Left ventricle myocardium superior (tissue), 1 donor: Measurements from ENCODE around the gene AKAP11. TPM values are rescaled to one million over a fixed set of nuclear protein-coding genes. Genes with fewer than 3 reads are reported as not detected.
"Not testable (repeated sequence)": the region's sequence is repeated elsewhere in the genome, so short reads cannot be mapped to it uniquely, and the experiment has no call there.

Source experiments
- ATAC-seq: fragments of 200-7000 bp; cut with Tn5 transposase; one replicate; pipeline ENCODE4 v1.9.1; 2020; ENCODE audit warnings: mild to moderate bottlenecking, moderate library complexity
- DNase-seq: peaks from one replicate; pipeline ENCODE4 v3.0.0-alpha.2; 2020
- intact Hi-C: fragments of 100-400 bp; cut with micrococcal nuclease; formaldehyde crosslinking; loops from one replicate; pipeline ENCODE4 v1.11.0; 2022
- long read RNA-seq: library from polyadenylated mRNA; unstranded; transcript quantifications from one replicate; pipeline ENCODE4 v2.0.0, GENCODE V29; 2021
- total RNA-seq: library from RNA; stranded (reverse); fragmentation: NEBNext Ultra II Directional; extraction: Animal tissue kit (Norgen Biotek cat#: 25700); gene quantifications from one replicate; pipeline ENCODE4 v1.2.1, GENCODE V29; 2021
- donor health status: DM: no; HTN: yes; CAD: no; lungs with severe emphysema.

The AKAP11 gene, protein sequence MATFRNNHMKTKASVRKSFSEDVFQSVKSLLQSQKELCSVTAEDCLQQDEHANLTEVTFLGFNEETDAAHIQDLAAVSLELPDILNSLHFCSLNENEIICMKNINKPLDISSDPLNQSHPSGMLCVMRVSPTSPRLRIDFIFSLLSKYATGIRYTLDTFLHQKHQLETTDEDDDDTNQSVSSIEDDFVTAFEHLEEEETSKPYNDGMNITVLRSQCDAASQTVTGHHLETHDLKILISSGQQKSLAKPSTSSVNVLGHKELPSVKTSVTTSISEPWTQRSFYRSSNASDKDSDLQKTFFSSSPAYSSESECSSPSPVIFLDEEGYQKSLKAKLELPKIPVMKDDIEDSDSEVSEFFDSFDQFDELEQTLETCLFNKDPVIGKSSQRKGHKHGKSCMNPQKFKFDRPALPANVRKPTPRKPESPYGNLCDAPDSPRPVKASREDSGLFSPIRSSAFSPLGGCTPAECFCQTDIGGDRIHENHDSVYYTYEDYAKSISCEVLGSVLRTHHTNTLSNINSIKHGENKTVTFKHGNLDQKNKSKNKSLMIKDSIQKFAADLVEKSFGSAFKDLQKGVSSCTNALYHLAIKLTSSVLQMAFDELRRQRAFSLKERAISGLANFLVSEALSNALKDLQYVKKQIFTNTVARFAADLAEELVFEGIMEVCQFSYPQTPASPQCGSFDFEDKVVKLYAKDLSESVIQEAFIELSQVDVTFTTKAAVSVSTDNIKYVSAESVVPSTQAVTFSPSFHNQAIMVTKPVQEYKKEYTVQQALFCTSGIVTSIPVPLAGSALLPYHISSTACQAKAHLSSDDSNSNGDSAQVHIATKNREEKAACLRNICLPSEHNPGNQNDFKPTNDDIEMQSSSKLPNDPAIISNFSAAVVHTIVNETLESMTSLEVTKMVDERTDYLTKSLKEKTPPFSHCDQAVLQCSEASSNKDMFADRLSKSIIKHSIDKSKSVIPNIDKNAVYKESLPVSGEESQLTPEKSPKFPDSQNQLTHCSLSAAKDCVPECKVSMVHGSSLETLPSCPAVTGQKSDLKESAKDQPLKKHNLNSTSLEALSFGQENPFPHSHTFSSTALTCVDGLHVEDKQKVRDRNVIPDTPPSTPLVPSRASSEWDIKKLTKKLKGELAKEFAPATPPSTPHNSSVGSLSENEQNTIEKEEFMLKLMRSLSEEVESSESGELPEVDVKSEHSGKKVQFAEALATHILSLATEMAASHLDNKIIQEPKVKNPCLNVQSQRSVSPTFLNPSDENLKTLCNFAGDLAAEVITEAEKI (N-terminal part only)
- 19.3 TPM for total RNA-seq
- long read RNA-seq, partial matches to known transcripts = 2 of 5 reads
- long read RNA-seq, other reads (novel, unspliced or antisense) = 3 of 5 reads

DNA sequence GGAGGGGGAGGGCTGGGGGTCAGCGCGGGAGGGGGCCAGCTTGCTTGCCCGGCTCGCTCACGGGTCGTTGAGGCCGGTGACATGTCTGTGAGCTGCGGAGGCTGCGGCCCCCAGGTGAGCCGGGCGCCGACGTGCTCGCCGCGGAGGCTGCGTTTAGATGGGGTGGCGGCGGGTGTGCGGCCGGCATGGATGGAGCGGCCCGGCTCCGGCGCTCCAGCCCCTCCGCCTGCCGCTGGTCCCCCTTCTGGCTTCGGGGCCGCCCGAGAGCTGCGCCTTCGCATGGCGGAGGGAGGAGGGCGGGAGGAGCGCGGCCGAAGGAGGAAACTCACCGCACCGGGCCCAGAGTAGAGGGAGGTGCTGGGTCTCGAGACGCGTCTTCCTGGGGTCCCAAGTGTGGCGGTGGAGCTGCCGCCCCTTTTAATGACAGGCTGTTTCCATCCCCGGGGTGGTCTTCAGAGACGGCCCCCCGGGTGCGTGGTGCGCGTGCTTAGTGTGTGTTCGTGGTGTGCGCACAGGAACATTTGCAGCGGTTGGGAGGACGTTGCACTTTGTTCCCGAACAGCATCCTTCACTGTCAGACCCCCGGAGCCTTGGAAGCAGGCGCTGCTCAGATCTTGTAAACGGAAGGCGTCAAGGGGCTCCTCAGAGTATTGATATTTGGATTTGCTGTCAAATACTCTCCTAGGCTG, at the start of gene AKAP11:
AKAP11 (plus strand) TSS at position 38 of the 689 bp plus-strand sequence. CDS start 14,197 bp downstream, outside the sequence.
- intact Hi-C loops = no loop called here
- ATAC-seq = peak; percentile 63
- DNase-seq = no peak

- intact Hi-C loops = no loop called here
- no peak for ATAC-seq
- DNase-seq = no peak
Measured at GRCh38 chr13:42223681-42224080, 48.3 kb upstream of the AKAP11 start.

DNA sequence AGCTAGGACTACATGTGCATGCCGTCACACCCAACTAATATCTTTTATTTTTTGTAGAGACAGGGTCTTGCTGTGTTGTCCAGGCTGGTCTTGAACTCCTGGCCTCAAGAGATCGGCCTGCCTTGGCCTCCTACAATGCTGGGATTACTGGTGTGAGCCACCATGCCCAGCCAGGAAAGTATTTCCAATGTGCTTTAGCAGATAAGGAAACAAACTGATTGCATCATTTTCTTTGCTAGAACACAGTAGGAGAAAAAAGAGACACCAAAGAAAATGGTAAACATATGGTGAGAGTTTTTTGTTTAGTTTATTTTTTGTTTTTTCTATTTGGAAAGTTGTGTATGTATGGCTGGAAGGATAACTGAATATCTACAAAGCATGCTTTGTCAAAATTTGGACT, 46.9 kb upstream of the AKAP11 start:
- ATAC-seq (no peak), DNase-seq (no peak)
- intact Hi-C loops = no loop called here

DNA sequence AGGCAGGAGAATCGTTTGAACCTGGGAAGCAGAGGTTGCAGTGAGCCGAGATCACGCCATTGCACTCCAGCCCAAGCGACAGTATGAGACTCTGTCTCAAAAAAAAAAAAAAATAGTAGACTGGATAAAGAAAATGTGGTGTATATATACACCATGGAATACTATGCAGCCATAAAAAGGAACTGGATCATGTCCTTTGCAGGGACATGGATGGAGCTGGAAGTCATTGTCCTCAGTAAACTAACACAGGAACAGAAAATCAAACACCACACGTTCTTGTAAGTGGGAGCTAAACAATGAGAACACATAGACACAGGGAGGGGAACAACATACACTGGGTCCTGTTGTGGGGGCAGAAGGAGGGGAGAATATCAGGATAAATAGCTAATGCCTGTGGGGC, 45.2 kb upstream of the AKAP11 start:
- ATAC-seq, intact Hi-C loops, DNase-seq: not testable (repeated sequence)

DNA sequence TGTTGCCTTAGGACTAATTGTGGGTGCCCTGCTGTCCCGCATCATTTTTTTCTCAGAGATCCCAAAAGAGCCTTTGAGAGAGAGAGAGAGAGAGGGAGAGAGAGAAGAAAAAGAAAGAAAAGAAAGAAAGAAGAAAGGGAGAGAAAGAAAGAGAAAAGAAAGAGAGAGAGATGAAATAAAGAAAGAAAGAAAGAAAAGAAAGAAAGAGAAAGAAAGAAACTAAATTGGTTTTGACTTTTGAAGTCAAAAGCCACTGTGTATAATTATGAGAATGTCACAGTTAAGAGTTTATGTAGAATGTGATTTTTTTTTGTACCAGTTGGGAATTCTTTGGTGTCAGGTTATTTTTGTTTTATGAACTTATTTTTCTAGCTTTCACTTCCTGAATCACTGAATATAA, 43.4 kb upstream of the AKAP11 start:
- intact Hi-C loops = no loop called here
- ATAC-seq (no peak), DNase-seq (no peak)

- intact Hi-C loops = no loop called here
- DNase-seq (no peak), ATAC-seq (no peak)
Measured at GRCh38 chr13:42229287-42229686, 42.7 kb upstream of the AKAP11 start.

DNA sequence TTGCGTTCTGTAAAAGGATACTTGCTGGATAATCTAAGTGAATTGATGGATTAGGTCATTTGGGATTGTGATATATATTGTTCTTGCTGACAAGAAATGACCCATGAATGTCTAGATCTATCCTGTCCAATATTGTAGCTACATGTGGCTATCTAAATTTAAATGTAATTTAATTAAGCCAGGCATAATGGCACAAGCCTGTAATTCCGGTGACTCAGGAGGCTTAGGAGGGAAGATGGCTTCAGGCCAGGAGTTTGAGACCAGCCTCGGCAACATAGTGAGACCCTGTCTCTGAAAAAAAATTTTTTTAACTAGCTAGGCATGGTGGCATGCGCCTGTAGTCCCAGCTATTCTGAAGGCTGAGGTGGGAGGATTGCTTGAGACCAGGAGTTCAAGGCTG, 39.3 kb upstream of the AKAP11 start:
- DNase-seq = no peak
- ATAC-seq = no peak
- intact Hi-C loops = no loop called here

DNA sequence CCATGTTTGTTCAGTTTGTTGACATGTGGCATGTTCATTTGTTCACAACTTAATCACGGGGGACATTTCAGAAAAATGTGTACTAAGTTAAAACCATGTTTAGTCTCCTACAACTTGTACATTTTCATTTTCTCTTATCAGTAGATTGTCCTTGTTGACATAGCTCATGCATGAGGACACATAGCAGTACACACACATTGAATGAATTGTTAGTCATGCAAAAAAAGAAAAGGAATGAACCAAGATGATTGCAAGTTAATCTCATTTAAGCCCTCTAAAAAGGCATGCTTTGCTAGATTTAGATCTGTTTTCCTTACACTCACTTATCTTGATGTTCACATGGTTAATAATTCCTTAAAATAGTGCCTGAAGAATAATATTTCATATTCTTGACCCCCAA, 38.2 kb upstream of the AKAP11 start:
- DNase-seq = no peak
- no peak for ATAC-seq

DNA sequence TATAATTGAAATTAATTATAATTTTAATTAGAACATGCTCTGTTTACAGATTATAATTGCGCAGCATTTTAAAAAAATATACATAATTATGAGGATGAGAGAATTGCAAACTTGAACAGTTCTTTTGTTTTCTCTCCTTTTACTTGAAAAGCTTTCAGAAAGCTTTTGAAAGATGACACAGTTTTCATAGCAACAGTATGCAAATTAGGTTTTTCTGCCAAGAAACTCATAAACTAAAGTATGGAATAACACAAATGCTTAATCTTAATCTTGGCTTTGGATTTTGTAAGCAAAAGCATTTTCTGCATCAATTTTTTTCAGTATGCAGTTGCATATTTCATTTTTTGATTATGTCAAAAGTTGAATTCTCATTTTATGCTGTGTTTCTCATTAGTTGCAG, 32.8 kb upstream of the AKAP11 start:
- intact Hi-C loops = no loop called here
- DNase-seq (no peak), ATAC-seq (no peak)

More for the DNA sequence above, 38.2 kb upstream of the AKAP11 start:
- intact Hi-C loops = no loop called here

- no peak for ATAC-seq
- no peak for DNase-seq
- intact Hi-C loops = no loop called here
Measured at GRCh38 chr13:42239644-42240043, 32.3 kb upstream of the AKAP11 start.

DNA sequence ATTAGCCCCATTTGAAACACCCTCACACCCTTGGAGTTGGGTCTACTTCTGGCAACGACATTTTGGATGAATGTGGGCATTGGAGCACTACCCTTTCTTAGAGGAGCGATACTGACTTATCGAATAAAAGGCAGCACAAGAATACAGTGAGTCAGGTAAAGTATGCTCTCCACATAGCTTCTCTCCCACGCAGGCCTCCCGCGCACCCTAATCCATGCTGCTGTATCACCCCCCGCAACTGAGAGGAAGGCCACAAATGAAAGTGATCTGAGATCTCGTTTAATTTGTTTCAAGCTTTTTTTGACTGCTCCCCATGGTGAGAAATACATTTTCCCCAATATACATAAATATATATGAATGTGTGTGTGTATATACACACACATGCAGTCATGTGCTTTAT, 25.4 kb upstream of the AKAP11 start:
- ATAC-seq (no peak), DNase-seq (no peak)
- intact Hi-C loops = no loop called here

DNA sequence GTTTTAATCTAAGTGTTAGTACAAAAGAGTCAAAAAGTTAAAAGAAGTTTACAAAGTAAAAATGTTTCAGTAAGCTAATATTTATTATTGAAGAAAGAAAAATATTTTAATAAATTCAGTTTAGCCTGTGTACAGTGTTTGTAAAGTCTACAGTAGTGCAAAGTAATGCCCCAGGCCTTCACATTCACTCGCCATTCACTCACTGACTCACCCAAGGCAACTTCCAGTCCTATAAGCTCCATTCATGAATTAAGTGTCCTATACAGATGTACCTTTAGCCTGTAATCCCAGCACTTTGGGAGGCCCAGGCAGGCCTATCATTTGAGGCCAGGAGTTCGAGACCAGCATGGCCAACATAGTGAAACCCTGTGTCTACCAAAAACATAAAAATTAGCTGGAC, 24.1 kb upstream of the AKAP11 start:
- intact Hi-C loops = no loop called here
- DNase-seq (no peak), ATAC-seq (no peak)

DNA sequence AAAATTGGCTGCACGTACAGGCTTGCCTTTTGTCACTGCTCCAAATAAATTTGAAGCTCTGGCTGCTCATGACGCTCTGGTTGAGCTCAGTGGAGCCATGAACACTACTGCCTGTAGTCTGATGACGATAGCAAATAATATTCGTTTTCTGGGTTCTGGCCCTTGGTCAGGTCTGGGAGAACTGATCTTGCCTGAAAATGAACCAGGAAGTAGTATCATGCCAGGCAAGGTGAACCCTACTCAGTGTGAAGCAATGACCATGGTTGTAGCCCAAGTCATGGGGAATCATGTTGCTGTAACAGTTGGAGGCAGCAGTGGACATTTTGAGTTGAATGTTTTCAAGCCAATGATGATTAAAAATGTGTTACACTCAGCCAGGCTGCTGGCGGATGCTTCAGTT, 16.1 kb upstream of the AKAP11 start:
- intact Hi-C loops = no loop called here
- DNase-seq = no peak
- no peak for ATAC-seq

DNA sequence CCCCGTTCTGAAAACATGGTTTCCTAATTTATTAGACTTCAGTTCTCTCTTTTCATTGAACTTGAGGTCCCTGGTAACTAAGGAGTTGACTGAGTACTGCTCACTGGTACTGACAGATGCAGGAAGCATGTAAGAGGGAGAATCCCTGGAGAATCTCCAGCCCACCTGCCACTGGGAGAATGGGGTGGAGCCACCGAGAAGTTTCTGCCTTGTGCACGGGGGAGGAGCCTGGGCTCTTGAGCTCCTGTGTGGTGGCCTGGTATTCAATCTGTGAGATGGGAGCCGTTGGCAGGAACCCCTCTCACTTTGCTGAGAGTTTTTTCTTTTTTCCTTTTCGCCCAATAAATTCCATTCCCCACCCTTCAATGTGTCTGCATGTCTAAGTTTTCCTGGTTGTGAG, 13.2 kb upstream of the AKAP11 start:
- intact Hi-C loops = no loop called here
- ATAC-seq (no peak), DNase-seq (no peak)

DNA sequence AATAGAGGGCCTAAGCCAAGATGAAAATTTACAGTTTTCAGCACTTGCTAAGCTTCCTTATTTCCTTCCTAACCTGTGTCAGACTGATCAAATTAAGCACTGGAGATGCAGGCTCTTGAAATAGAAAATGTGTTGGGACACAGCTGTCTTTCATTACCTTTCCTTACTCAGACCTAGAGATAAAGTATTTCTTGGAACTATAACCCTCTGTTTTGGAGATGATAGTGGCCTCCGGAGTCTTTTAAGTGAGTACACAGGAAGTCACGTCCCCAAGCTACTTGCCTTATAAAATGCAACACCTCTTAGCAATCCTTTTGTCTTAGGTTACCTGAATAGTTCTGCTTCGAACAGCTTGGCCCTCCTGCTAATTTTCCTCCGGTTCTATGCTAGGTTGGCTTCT, 12.4 kb upstream of the AKAP11 start:
- no peak for ATAC-seq
- intact Hi-C loops = no loop called here
- no peak for DNase-seq

DNA sequence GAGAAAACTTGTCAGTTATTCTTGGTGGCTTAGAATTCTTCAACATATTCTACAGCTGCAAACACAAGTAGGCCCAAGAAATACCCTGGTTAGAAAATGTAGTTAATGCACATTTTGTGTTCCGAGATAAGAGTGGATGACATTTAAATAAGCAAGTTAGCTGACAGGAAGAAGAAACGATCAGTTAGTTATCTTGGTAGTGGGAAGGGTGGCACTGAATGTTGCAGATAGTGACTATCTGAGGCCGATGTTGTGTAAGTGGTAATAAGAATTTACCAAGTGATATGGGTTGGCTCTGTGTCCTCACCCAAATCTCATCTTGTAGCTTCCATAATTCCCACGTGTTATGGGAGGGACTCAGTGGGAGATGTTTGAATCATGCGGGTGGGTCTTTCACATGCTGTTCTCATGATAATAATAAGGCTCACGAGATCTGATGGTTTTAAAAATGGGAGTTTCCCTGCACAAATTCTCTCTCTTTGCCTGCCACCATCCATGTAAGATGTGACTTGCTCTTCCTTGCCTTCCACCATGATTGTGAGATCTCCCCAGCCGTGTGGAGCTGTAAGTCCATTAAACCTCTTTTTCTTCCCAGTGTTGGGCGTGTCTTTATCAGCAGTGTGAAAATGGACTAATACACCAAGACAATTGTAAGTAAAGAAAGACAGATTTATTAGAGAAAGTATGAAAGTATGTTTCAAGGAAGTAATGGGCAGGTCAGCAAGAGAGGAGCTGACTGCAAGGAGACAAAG, 10.9 kb upstream of the AKAP11 start:
- DNase-seq (no peak), ATAC-seq (no peak)
- intact Hi-C loops = no loop called here

- no peak for DNase-seq
- no peak for ATAC-seq
Measured at GRCh38 chr13:42266473-42266872, 5.5 kb upstream of the AKAP11 start.

DNA sequence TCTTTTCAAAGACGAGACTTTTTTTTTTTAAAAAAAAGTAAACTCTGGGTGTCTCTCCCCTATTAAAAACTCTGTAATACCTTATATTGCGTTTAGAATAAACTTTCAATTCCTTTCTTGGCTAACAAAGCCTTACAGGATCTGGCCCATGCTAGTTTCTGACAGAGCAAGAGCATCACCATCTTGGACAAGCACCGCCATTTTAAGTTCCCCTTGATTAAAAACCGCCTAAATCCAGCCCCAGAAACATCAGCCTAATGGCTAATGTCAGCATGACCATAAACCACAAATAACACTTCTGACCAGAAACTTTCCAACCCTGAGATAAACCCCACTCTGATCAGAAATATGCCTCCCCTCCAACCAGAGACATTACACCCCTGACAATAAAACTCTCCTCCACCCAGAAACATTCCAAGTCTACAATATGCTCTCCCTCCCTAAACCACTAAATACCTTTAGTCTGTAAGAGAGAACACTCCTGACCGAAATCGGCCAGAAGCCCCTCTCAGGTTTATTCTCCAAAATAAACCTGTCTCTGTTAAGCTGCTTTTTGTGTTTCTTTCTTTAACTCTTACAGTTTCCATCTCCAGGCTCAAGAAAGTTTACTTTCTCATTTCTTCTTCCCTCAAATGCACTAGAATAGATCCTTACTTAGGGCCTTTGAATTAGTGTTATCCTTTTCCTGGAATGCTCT, 1.6 kb upstream of the AKAP11 start:
- intact Hi-C loops = no loop called here
- DNase-seq = no peak
- no peak for ATAC-seq

More at GRCh38 chr13:42266473-42266872, 5.5 kb upstream of the AKAP11 start:
- intact Hi-C loops = no loop called here
